Neutrophil (primary cell): ENCODE results near the gene EMC9.

ENCODE experiments used
- H3K27ac ChIP-seq: fragments of 200-600 bp; sonication (generic); 2 replicates; pipeline ENCODE4 v1.5.1; 2016; ENCODE audit warnings: mild to moderate bottlenecking, moderate library complexity
- H3K27me3 ChIP-seq: fragments of 200-600 bp; sonication (generic); 2 replicates; pipeline ENCODE4 v1.6.0; 2016; ENCODE audit warnings: mild to moderate bottlenecking
- H3K36me3 ChIP-seq: fragments of 200-600 bp; sonication (generic); 2 replicates; pipeline ENCODE4 v1.5.1; 2017
- H3K4me1 ChIP-seq, 2 experiments: fragments of 200-600 bp in 1 of 2; sonication (generic) in 1 of 2; 1 replicate in 1 of 2; 2 replicates in 1 of 2; pipeline versions ENCODE4 v1.5.1 to v1.6.1; 2013 to 2016; ENCODE audit warnings: low read depth in 1 of 2, low read length in 1 of 2, mild to moderate bottlenecking in 1 of 2, moderate library complexity in 1 of 2; ENCODE audit not compliant: control insufficient read depth in 1 of 2, insufficient read depth in 1 of 2
- H3K4me3 ChIP-seq, 2 experiments: fragments of 200-600 bp in 1 of 2; sonication (generic) in 1 of 2; 1 replicate in 1 of 2; 2 replicates in 1 of 2; pipeline ENCODE4 v1.5.1; 2013 to 2016; ENCODE audit warnings: low read depth in 1 of 2, low read length in 1 of 2, mild to moderate bottlenecking in 1 of 2, moderate library complexity in 1 of 2
- H3K9me3 ChIP-seq: fragments of 200-600 bp; sonication (generic); 2 replicates; pipeline ENCODE4 v1.5.1; 2016
- TF ChIP-seq, protein P1 (sequence below): fragments of 200-600 bp; sonication (generic); IDR thresholded peaks from 2 replicates; pipeline ENCODE4 v1.5.1; 2016; ENCODE audit warnings: antibody characterized with exemption

The EMC9 gene, protein sequence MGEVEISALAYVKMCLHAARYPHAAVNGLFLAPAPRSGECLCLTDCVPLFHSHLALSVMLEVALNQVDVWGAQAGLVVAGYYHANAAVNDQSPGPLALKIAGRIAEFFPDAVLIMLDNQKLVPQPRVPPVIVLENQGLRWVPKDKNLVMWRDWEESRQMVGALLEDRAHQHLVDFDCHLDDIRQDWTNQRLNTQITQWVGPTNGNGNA

GRCh38 chr14:24141097-24141880, at the start of gene EMC9:
Gene EMC9 (minus strand): TSS chr14:24141591. CDS start chr14:24141304, 287 bp downstream.
- TF ChIP-seq, protein P1, sequence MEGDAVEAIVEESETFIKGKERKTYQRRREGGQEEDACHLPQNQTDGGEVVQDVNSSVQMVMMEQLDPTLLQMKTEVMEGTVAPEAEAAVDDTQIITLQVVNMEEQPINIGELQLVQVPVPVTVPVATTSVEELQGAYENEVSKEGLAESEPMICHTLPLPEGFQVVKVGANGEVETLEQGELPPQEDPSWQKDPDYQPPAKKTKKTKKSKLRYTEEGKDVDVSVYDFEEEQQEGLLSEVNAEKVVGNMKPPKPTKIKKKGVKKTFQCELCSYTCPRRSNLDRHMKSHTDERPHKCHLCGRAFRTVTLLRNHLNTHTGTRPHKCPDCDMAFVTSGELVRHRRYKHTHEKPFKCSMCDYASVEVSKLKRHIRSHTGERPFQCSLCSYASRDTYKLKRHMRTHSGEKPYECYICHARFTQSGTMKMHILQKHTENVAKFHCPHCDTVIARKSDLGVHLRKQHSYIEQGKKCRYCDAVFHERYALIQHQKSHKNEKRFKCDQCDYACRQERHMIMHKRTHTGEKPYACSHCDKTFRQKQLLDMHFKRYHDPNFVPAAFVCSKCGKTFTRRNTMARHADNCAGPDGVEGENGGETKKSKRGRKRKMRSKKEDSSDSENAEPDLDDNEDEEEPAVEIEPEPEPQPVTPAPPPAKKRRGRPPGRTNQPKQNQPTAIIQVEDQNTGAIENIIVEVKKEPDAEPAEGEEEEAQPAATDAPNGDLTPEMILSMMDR, result peak; percentile 93
- Histone ChIP-seq H3K4me1 (peaks cover 50 to 55% of the 10 kb centered on the region in 2 experiments), H3K27ac (peak within 1 kb of the TSS; percentile 86), H3K9me3 (no peaks in the 10 kb centered on the region), H3K27me3 (no peaks in the 10 kb centered on the region), H3K36me3 (peaks cover 27% of the 10 kb centered on the region), H3K4me3 (peak within 1 kb of the TSS; percentile 66 to 83)

- Histone ChIP-seq H3K27ac (no peak overlapping the region), H3K27me3 (no peaks in the 10 kb centered on the region), H3K9me3 (no peaks in the 10 kb centered on the region), H3K4me1 (peaks cover 27% of the 10 kb centered on the region in 2 experiments), H3K4me3 (no peak overlapping the region), H3K36me3 (peaks cover 26% of the 10 kb centered on the region)
- TF ChIP-seq, protein P1, result no peak
These were observed 49.0 kb upstream of the EMC9 start for GRCh38 chr14:24190416-24190815.

DNA sequence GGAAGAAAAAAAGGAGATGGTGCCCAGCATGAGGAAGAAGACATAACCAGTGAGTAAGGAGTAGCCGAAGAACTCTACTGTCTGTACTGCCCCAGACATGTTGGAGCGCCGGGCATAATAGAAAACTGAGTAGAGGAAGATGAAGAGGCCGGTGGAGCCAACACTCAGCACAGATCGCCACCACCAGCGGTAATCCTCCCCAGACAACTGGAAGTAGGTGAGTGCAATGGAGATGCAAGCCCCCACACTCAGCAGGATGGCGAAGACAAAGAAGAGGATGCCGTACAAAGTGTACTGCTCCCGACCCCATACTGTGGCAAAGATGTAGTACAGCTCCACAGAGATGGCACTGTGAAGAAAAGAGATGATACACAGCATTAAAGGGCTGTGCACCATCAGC, 48.1 kb upstream of the EMC9 start:
- peaks cover 35% of the 10 kb centered on the region for H3K36me3 ChIP-seq
- TF ChIP-seq, protein P1, result no peak
- peak overlapping the region in 1 of 2 experiments; percentile 74 for H3K4me3 ChIP-seq
- no peaks in the 10 kb centered on the region for H3K27me3 ChIP-seq
- H3K27ac ChIP-seq, result peak overlapping the region; percentile 72
- H3K9me3 ChIP-seq, result no peaks in the 10 kb centered on the region
- peaks cover 19 to 20% of the 10 kb centered on the region in 2 experiments for H3K4me1 ChIP-seq

- TF ChIP-seq, protein P1, result no peak
- H3K27me3 ChIP-seq, result no peaks in the 10 kb centered on the region
- H3K27ac ChIP-seq, result peak overlapping the region; percentile 72
- H3K4me3 ChIP-seq, result peak overlapping the region; percentile 70 to 74
- peaks cover 16% of the 10 kb centered on the region in 2 experiments for H3K4me1 ChIP-seq
- peaks cover 40% of the 10 kb centered on the region for H3K36me3 ChIP-seq
- H3K9me3 ChIP-seq, result no peaks in the 10 kb centered on the region
These were observed 47.6 kb upstream of the EMC9 start for GRCh38 chr14:24189059-24189375.

GRCh38 chr14:24188251-24189058, 47.1 kb upstream of the EMC9 start, which contains the start of gene IPO4:
Gene IPO4 (minus strand): TSS chr14:24188816. CDS start chr14:24188787, 29 bp downstream.
- Histone ChIP-seq H3K27ac (peak within 1 kb of the TSS; percentile 72), H3K9me3 (no peaks in the 10 kb centered on the region), H3K36me3 (peaks cover 45% of the 10 kb centered on the region), H3K27me3 (no peaks in the 10 kb centered on the region), H3K4me3 (peak within 1 kb of the TSS; percentile 70 to 74), H3K4me1 (peaks cover 15 to 16% of the 10 kb centered on the region in 2 experiments)
- TF ChIP-seq, protein P1, result no peak
